GF-D8 (cell line): Measurements from ENCODE around the gene RALB.
"Not testable (repeated sequence)": the region's sequence is repeated elsewhere in the genome, so short reads cannot be mapped to it uniquely, and the experiment has no call there.

ENCODE experiments used
- DNase-seq: peaks from one replicate; lab custom pipeline; 2025; lab: John Stamatoyannopoulos, UW

Gene RALB

DNA sequence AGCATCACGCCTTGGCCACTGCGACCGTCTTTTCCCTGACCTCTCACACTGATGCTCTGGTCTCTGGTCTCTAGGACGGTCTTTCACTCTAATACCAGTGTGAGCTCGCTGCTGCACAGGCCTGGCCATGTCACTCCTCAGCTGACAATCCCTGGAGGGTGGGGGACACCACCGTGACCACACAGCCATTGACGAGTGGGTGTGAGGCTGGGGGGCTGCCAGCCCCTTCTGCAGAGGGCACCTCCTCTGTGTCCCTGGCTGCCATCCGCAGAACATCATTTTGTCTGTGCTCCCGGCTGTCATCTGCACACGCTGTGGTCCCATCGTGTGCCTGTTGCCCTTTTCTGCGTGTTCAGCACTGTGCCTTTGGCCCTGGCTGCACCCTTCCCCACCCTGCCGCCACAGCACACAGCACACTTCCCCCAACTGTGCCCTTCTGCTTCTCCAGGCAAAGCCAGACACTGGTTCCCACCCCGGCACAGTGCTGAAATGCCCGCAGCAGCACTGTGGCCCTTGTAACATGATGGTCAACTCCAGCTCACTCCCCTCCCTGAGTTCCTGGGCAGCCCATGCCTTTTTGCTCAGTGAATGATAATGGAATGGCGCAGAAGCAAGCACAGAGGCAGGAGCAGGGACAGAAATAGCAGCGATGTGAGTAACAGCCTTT, 62.8 kb downstream of the RALB start:
- DNase-seq, result no peak

DNA sequence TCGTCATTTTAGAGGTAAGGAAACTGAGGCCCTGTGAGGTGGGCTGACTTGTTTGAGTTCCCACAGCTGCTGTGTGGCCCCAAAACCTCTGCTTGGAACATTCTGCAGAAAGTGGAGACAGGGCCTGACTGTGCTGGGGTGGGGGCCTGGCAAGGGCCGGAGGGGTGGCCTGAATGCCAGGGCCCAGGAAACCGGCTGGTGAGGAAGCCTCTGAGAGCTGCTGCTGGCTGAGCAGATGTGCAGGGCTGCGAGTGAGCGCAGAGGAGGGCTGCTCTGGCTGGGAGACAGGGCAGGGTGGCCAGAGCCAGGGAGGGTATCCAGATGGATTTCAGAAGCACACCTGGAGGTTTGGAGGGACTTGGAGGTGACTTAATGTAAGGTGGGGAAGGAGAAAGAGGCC, 63.4 kb downstream of the RALB start:
- no peak for DNase-seq

DNA sequence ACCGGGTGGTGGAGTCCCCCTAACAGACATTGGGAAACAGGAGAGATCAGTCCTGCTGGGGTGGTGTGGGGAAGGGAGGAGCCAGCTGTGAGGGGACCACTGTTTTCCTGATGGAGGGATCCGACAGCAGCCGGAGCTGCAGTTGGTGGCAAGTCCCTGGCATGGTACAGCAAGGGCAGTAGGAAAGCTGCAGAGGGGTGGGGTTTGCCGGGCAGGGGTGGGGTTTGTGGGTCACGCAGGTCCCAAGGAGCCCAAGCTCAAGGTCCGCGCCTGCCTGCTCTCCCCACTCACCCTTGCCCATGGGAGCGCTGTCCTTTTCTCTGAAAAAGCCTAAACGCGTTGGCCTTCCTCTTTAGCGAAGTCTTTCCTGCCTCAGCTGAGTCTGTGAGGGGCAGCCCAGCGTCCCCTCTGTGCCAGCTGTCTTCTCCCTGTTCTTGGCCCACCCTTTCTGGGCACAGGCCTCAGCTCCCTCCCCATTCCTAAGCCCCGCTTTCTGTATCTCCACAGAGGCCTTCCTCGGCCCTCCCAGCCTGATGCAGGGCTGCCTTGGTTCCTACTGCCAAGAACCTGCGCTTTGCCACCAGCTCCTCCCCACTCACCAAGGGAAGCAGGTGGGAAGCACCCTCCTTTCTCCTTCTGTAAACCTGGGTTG, 64.0 kb downstream of the RALB start:
- no peak for DNase-seq

DNA sequence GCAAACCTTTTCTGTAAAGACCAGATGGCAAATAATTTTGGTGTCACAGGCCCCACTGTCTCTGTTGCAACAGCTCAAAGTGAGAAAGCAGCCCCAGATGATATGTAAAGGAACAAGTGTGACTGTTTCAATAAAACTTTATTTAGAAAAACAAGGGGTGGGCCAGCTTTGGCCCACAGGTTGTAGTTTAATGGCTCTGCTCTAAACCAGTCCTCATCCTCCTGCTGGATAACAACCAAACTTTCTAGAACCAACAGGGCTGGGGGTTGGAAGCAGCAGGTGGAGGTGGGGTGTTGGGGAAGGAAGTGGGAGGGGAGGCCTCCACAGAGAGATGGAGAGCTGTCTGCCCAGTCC, 64.5 kb downstream of the RALB start:
- no peak for DNase-seq

DNA sequence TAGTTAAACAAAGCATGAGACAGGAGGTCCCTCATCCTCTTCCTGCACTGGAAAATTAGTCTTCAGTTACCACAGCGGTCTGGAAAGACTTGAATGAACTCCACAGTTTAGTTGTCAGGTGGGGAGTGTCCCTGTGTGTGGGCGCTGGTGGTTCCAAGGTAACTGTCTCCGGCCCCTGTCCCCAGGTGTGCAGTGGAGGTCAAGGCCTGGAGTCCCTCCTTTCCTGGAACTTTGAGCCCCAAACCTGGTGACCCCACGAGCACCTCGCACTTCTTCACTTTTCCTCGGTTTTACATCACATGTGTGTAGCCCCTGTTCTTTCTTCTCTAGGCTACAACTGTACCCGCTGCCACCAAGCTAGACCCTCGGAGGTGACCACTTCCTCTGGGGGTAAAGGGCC, 65.3 kb downstream of the RALB start:
- no peak for DNase-seq

DNA sequence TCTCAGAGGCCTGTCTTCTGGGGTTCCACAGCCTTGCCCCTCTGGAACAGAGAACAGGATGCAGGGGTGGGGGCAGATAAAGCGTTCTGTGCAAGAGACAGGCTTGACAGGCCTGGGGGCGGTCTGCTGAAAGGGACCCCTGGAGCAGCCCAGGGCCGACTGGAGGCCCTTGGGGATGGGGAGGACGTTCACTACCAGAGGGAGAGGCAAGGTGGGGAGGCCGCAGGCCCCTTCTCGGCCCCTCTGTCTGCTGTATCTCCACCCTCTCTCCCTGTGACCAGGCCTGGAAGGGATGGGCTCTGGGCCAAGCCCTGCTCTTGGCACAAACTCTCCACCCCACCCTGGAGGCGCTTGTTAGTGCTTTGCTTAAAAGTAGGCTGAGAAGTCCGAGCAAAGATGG, 66.0 kb downstream of the RALB start:
- DNase-seq, result no peak

DNA sequence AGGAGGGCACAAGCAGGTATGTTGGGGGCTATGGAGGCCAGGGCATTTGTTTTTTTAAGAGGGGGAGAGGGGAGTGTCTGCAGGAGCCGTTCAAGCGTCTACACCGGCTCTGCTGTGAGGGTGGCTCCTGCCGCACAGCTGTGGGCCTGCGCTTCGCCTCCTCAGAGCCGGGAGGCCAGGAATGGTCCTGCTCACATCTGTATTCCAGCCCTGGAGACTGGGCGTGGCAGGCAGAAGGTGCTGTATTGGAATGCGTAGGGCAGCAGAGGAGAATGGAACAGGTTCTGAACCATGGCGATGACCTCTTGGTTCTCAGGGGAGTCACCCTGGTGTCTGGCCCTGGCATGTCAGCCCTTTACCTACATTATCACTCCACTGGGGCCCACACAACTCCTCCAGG, 66.5 kb downstream of the RALB start:
- no peak for DNase-seq

DNA sequence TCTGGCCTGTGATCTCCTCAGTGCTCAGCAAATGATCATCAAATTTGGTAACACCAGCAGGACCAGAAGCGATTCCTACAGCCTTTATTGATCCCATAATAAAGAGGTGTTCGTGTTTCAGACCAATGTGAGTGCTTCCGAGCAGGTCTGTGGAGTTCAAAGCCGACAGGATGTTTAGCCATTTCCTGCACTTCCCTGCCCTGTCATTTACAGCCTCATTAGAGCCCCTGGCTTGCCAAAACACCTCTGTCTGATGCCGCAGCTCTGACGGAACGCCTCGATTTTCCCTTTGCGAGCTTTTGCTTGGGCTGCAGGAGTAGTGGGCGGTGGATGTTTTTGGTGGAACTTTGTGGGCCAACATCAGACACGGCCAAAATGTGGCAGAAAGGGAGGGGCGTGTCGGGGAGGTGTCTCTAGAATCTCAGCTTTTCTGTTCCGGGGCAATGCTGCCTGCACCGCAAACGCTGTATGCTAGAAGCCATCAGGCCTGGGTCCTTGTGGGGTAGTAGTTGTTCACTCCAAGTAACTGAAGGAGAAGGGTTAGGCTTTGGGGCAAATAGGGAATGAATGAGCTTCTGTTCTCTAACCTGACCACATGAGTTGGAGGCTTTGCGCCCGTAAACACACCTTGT, 67.2 kb downstream of the RALB start:
- no peak for DNase-seq

DNA sequence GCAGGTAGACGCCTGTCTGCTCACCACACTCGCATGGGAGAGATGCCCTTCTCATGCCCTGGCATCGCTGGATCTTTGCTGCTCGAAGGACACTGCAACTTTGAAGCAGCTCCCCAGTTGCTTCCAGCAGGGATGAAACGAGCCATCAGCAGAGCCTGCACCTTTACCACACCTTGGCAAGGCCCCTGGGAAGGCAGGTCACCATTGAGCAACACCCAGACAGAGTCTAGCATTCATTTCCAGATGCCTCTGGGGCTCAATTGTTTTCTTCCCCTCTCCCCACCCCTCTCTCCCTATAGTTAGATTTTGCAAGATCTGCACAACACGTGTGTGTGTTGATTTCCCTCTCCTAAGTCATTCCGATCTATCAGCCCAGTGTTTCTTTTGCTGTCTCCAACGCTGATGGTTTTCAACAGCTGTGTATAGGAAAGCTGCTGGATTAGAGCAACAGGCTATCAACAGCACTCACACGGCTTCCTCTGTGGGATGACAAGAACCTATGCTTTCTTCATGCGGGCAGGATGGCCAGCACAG, 67.7 kb downstream of the RALB start:
- DNase-seq, result no peak

DNA sequence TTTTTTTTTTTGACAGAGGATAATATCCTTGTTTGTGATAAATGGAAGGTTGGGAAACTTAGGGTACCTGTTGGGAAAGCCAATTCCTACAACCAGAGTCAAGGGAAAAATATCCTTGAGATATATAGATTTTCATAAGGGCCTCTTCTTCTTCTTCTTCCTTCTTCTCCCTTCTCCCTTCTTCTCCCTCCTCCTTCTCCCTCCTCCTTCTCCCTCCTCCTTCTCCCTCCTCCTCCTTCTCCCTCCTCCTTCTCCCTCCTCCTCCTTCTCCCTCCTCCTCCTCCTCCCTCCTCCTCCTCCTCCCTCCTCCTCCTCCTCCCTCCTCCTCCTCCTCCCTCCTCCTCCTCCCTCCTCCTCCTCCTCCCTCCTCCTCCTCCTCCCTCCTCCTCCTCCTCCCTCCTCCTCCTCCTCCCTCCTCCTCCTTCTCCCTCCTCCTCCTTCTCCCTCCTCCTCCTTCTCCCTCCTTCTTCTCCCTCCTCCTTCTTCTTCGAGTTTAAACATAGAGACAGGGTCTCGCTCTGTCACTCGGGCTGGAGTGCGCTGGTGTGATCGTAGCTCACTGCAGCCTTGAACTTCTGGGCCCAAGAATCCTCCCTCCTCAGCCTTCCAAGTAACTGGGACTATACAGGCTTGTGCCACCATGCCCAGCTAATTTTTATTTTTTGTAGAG, 68.4 kb downstream of the RALB start:
- not testable (repeated sequence) for DNase-seq

DNA sequence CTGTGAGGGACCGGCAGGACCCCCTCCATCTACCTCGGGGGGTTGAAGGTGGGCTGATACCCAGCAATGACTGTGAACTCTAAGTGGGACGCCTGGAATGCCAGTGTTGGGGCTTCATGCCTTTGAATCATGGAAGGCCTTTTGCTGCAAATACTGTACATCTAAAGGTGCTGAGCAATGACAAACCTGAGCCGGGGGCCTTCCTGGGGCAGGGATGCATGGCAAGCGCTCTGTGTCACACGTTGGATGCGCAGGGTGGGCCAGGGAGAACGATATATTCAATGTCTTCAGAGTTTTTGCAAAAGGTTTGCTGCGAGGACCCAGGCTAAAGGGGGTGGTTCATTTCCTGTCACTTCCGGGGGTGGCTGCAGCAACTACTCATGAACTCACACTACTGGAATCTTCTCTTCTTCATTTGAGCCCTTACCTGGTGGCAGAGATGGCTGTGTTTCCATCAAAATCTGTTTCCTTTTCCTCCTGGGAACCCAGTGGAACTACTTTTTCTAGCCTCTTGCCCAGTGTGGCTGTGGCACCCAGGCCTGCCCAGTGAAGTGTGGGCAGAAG, 69.2 kb downstream of the RALB start:
- DNase-seq, result no peak

DNA sequence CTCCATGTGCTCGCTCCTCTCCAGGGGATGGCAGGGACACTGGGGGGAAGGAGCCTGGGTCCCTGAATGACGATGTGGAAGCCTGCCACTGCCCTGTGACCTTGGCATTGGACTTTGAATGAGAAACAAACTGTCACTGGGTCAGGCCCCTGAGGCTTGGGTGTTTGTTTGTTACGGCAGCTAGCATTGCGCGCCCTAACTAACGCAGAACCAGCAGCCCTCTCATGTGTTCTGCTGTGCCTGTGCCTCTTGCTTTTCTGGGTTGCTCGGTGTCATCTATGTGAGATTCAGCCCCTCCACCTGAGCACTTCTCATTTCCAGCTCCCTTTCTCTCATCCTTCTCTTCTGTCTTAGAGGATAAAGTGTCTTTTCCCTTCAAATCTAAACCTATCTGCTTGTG, 69.7 kb downstream of the RALB start:
- DNase-seq, result no peak

DNA sequence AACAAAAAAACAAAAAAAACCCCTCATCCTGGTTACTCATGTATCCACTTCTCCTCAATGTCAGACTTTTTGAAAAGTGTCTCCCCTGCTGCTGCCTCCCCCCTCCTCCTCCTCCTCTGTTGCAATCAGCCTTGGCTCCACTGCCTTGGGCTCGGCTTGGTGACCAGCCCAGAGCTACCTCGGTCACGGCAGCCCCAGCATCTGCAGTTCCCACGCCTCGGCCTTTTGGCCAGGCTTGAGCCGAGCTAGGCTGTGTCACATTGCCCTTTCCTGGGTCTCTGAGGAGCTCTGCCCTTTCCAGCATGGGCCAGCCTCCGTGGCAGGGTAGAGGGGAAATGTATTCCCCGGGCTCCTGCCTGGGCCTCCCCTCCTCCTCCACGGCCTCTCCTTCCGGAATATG, 70.6 kb downstream of the RALB start:
- DNase-seq, result no peak

DNA sequence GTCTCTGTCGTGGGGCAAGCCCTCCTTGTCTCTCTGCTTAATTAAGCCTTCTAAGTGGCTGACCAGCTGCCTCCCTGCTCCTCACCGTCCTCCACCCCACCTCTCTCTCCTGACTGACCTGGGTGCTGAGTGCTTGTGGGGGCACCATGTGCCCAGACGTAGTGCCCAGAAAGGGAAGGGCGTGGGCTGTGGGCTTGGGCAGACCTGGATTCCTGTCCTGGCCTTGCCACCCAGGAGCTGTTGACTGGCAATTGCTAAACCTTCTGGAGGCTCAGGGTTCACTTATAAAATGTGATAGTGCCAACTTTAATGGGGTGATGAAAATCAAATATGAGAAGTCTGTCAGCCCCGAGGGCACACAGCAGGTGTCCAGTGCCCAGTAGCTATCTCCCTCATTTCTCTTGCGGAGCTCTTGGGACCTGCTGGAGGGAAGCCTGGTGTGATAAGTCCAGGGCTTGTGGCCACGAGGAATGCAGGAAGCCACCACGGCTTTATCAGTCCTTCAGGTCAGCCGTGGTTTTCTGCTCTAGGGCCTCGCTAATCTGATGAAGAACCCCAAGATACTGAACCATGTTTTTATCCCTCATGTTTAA, 71.3 kb downstream of the RALB start:
- no peak for DNase-seq

DNA sequence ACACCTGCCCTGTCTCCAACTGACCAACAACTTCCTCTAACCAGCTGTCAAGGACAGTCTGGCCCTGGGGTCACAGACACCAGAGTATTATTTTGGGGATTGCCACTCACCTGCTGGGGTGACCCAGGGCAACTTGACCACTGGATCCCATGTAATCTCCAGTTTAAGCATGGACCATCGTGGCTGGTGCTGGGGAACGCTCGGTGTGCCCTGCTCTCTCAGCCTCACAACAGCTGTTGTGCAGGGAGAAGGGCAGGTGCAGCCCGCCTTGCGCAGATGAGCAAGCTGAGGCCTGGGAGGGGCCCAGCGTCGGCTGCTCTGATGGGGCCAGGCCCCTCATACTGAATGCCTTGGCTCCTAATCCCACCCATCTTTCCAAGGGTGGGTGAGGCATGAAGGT, 72.3 kb downstream of the RALB start:
- no peak for DNase-seq

DNA sequence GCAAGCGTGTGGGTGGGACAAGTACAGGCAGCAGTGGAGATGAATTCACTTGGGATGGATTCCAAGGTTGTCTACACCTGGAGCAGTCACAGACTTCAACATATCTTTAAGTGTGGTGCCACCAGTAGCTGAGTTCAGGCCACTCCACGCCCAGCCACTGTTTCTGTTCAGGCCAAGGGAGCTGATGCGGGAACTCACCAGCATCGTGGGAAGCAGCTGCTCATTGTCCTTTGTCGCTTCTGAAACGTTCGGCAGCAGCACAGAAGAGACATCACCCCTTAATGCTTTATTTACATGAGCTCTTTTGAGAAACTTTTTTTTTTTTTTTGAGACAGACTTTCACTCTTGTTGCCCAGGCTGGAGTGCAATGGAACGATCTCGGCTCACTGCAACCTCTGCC, 73.4 kb downstream of the RALB start:
- no peak for DNase-seq

DNA sequence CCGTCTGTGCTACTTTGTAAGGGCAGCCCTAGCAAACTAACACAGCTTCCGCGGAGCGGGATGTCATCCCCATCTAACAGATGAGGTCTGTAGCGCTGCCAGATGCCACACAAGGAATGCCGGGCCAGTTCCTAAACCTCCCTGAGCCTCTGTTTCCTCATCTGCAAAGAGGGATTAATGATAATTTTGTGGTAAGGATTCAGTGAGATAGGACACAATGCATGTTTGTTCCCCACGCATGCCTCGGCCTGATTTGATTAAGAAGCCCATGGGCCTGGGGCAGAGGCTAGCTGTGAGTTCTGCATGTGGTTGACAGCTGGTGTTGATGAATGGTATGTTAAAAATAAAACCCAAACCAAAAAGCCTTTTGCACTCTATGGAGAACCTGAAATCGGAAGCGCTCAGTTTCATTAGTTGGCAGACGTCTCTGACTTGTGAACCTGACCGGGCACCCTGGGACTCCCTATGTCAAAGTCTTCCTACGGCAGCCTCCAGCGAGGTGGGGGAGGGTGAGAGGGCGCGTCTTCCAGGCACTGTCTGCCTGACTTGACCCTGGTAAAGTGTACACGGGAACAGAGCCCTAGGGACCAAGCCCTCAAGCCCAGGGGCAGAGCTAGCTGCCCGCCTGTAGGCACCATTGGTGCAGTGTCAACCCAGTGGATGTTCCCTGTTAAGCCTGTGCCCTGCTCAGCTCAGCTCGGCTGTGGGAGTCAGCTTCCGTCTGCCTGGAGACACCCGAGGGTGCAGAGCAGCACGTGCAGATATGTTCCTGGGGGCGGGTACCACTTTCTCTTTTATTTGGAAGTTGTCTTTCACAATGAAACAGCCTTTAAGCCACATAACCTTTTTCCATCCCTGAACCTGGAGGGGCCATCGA, 78.5 kb downstream of the RALB start:
- DNase-seq, result no peak

DNA sequence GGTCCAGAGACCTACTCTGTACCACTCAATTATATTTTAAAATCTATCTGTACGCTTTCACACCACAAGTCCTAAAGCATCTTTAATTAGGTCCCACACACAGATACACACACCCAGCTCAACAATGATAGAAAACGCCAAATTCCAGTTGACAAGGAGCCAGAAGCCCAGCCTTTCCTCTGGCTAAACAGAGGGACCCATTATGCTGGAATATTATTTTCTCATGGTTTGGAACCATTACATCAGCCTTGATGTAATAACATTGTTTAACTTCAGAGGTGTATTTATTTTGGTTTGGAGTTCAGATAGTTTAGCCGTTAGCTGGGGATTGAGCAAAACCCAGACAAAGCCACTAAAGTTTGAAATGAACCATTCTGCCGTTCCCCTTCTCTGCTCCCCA, 79.3 kb downstream of the RALB start:
- no peak for DNase-seq

DNA sequence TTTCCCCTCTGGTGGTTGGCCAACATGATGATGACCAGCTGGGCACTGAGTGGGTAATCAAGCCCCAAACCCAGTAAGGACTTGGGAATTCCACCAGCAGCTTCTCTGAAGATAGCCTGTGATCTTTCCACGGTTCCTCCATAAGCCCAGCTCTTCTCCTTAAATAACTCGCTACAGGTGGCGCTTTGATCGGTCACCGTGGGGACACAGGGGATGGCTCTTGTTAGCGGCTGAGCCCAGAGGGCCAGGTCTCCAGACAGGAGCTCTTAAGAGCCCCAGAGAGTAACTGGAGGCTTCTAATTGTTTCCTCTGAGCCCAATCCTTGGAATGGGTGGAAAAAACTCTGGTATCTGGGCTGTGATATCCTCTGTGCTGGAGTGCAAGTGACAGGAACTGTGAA, 79.7 kb downstream of the RALB start:
- DNase-seq, result no peak

DNA sequence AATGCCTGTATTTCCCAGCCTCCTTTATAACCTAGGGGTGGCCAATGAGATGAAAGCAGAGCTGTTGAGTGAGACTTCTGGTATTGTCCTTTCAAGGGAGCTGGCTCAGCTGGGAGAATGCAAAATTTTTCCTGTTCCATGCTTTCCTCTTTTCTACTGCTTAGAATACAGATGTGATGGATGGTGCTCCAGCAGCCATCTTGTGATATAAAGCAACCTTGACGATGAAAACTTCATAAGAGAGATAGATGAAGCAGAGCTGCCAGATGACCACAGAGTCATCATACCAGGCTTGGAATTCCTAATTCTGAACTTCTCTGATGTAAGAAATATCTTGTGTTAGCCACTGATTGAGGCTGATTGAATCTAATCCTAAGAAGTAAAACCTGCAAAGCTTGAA, 81.4 kb downstream of the RALB start:
- DNase-seq, result no peak

DNA sequence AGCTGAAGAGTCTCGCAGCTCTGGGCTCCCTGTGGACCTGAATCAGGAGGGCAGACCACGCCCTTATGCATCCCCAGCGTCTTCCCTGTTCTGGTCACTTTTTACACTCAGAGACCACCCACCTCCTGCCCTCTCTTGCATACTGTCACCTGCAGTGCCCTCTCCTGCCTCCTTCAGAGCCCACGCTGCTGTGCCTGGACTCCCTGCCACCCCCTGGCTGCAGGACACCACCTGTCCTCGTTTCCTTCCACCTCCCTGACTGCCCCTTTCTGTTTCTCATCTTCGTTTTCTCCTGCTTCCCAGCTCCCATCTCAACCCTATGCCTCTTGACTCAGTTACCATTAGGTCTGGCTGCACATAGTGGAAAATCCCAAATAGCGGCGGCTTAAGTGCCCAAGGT, 84.1 kb downstream of the RALB start:
- DNase-seq, result no peak
